ENCODE measurements around the gene NUP214. TPM values are rescaled to one million over a fixed set of nuclear protein-coding genes. Genes with fewer than 3 reads are reported as not detected.

The NUP214 gene
- total RNA-seq, 2 donors from 2014 or later: 43.9 to 115 TPM

GRCh38 chr9:131281119-131281965 is 156.0 kb downstream of the NUP214 start:
- no peaks in the 10 kb centered on the region for H3K9me3 ChIP-seq
- no peaks in the 10 kb centered on the region for H3K36me3 ChIP-seq
- intact Hi-C loops (cut with DNase I): no loop called here
- no peak for DNase-seq (ENCODE audit: low spot score)
- no peak overlapping the region for H3K4me3 ChIP-seq
- no peaks in the 10 kb centered on the region for H3K27me3 ChIP-seq (replicated peaks; ENCODE audit: insufficient read depth)
- H3K4me1 ChIP-seq (replicated peaks): no peaks in the 10 kb centered on the region
- 73% methylated on average over 17 of the region's 17 CpGs for WGBS
- H3K27ac ChIP-seq: no peak overlapping the region
- no peak for TF ChIP-seq POLR2AphosphoS5 (IDR thresholded peaks at IDR 0.05)
- TF ChIP-seq POLR2A (IDR thresholded peaks at IDR 0.05): no peak
- TF ChIP-seq CTCF (IDR thresholded peaks at IDR 0.05): no peak

GRCh38 chr9:131282175-131282574 is 156.8 kb downstream of the NUP214 start:
- WGBS: 77% methylated on average over 4 of the region's 4 CpGs
- Histone ChIP-seq H3K36me3 (no peaks in the 10 kb centered on the region), H3K4me1 (replicated peaks) (no peaks in the 10 kb centered on the region), H3K27ac (no peak overlapping the region), H3K9me3 (no peaks in the 10 kb centered on the region), H3K27me3 (replicated peaks; ENCODE audit: insufficient read depth) (no peaks in the 10 kb centered on the region), H3K4me3 (no peak overlapping the region)
- intact Hi-C loops (cut with DNase I): no loop called here
- TF ChIP-seq POLR2A (IDR thresholded peaks at IDR 0.05): no peak
- TF ChIP-seq POLR2AphosphoS5 (IDR thresholded peaks at IDR 0.05): no peak
- no peak for TF ChIP-seq CTCF (IDR thresholded peaks at IDR 0.05)
- DNase-seq (ENCODE audit: low spot score): no peak

- intact Hi-C loops (cut with DNase I): no loop called here
- H3K27ac ChIP-seq: no peak overlapping the region
- H3K9me3 ChIP-seq: no peaks in the 10 kb centered on the region
- no peaks in the 10 kb centered on the region for H3K27me3 ChIP-seq (replicated peaks; ENCODE audit: insufficient read depth)
- H3K36me3 ChIP-seq: no peaks in the 10 kb centered on the region
- H3K4me1 ChIP-seq (replicated peaks): no peaks in the 10 kb centered on the region
- no peak for TF ChIP-seq CTCF (IDR thresholded peaks at IDR 0.05)
- no peak for TF ChIP-seq POLR2A (IDR thresholded peaks at IDR 0.05)
- no peak for TF ChIP-seq POLR2AphosphoS5 (IDR thresholded peaks at IDR 0.05)
- 1% methylated on average over 36 of the region's 61 CpGs for WGBS
- DNase-seq (ENCODE audit: low spot score): no peak
- peak overlapping the region in 1 of 2 donors; percentile 19 for H3K4me3 ChIP-seq
Measured at GRCh38 chr9:131282688-131283422, 157.5 kb downstream of the NUP214 start.

Small RNA genes within 50 kb of the gene (small RNA-seq; reads per million reads assigned to genes)
- gene RNU6-881P: 0 reads per million in 2 donors

Other genes with a start within 250 kb of the NUP214 start
- gene QRFP, start 228.8 kb upstream of the NUP214 start, total RNA-seq: 1 to 10 TPM in 1 of 2 donors, not detected in 1; 1.0 TPM
- 10 to 100 TPM in 1 of 2 donors, under 1 TPM in 1; 0.36 to 13.2 TPM for gene FIBCD1, start 186.3 kb upstream of the NUP214 start, total RNA-seq
- 100 to 1,000 TPM in 1 of 2 donors, under 1 TPM in 1; 0.55 to 156 TPM for gene LAMC3, start 116.4 kb upstream of the NUP214 start, total RNA-seq
- gene AIF1L, start 29.1 kb upstream of the NUP214 start, total RNA-seq: 10 to 100 TPM in 1 of 2 donors, 1 to 10 TPM in 1; 3.6 to 18.4 TPM
- gene FAM78A, start 150.9 kb downstream of the NUP214 start, total RNA-seq: 10 to 100 TPM in 1 of 2 donors, under 1 TPM in 1; 0.73 to 16.4 TPM
- gene PLPP7, start 164.1 kb downstream of the NUP214 start, total RNA-seq: 10 to 100 TPM in 1 of 2 donors, 1 to 10 TPM in 1; 2.0 to 32.5 TPM

Data from prostate gland (tissue), 2 donors.